Coronary artery (tissue), 2 donors: ENCODE measurements around the gene IKBKE.

Experiments used
- DNase-seq: peaks from one replicate; pipeline ENCODE4 v3.0.0-alpha.2; 2017; ENCODE audit warnings: low spot score
- H3K27ac ChIP-seq, 2 donors: fragments of 200-600 bp; sonication (generic); one replicate each; pipeline ENCODE4 v1.5.1; 2016 to 2019
- H3K4me3 ChIP-seq: fragments of 200-600 bp; sonication (generic); 2 replicates; pipeline ENCODE4 v1.5.1; 2016; ENCODE audit warnings: mild to moderate bottlenecking, moderate library complexity
- CTCF ChIP-seq: fragments of 200-600 bp; sonication (generic); IDR thresholded peaks from one replicate; pipeline ENCODE4 v1.5.1; 2019; ENCODE audit warnings: antibody characterized with exemption

The IKBKE gene

GRCh38 chr1:206506405-206507283, 36.4 kb downstream of the IKBKE start:
- H3K27ac ChIP-seq, result peak overlapping the region; percentile 72 to 89
- TF ChIP-seq CTCF, result no peak

GRCh38 chr1:206507284-206508129, 37.2 kb downstream of the IKBKE start, which contains the start of gene RASSF5:
Gene RASSF5 (plus strand): TSS chr1:206507531. CDS start chr1:206507603, 72 bp downstream.
- peak; percentile 90 for DNase-seq
- no peak for TF ChIP-seq CTCF
- Histone ChIP-seq H3K27ac (peak within 1 kb of the TSS; percentile 72 to 89), H3K4me3 (peak within 1 kb of the TSS; percentile 92)

More at GRCh38 chr1:206506405-206507283, 36.4 kb downstream of the IKBKE start:
- peak overlapping the region; percentile 92 for H3K4me3 ChIP-seq
- DNase-seq, result no peak

- no peak for DNase-seq
- H3K27ac ChIP-seq, result peak overlapping the region; percentile 72 to 89
- TF ChIP-seq CTCF, result no peak
- peak overlapping the region; percentile 92 for H3K4me3 ChIP-seq
Observed at GRCh38 chr1:206508130-206508889, 38.0 kb downstream of the IKBKE start.

- TF ChIP-seq CTCF, result no peak
- H3K27ac ChIP-seq, result peak overlapping the region; percentile 72 to 89
- no peak for DNase-seq
- H3K4me3 ChIP-seq, result peak overlapping the region; percentile 92
Observed at GRCh38 chr1:206508956-206509355, 38.7 kb downstream of the IKBKE start.

GRCh38 chr1:206509612-206510257, 39.5 kb downstream of the IKBKE start:
- Histone ChIP-seq H3K27ac (no peak overlapping the region), H3K4me3 (peak overlapping the region; percentile 92)
- TF ChIP-seq CTCF, result no peak
- DNase-seq, result no peak

- no peak for DNase-seq
- H3K27ac ChIP-seq, result no peak overlapping the region
- no peak overlapping the region for H3K4me3 ChIP-seq
- no peak for TF ChIP-seq CTCF
Observed at GRCh38 chr1:206510371-206510770, 40.1 kb downstream of the IKBKE start.
